ENCODE results near the gene NCOA1.

- no peak for TF ChIP-seq CTCF (IDR thresholded peaks at IDR 0.05)
- TF ChIP-seq POLR2AphosphoS5 (IDR thresholded peaks at IDR 0.05), result no peak
- no peak for TF ChIP-seq POLR2A (IDR thresholded peaks at IDR 0.05)
- no peak for TF ChIP-seq EP300 (IDR thresholded peaks at IDR 0.05)
Observed at GRCh38 chr2:24512404-24512803, 21.4 kb downstream of the NCOA1 start.

All from gastroesophageal sphincter (tissue), 3 donors.